ENCODE data around the gene PCYOX1L. TPM values are rescaled to one million over a fixed set of nuclear protein-coding genes. Genes with fewer than 3 reads are reported as not detected.
A peak's percentile ranks its signal among the peaks of the same experiment; 100 is the strongest.

The PCYOX1L gene
- total and polyA plus RNA-seq, 5 donors = 3.7 to 7.0 (median 5.9) TPM

DNA sequence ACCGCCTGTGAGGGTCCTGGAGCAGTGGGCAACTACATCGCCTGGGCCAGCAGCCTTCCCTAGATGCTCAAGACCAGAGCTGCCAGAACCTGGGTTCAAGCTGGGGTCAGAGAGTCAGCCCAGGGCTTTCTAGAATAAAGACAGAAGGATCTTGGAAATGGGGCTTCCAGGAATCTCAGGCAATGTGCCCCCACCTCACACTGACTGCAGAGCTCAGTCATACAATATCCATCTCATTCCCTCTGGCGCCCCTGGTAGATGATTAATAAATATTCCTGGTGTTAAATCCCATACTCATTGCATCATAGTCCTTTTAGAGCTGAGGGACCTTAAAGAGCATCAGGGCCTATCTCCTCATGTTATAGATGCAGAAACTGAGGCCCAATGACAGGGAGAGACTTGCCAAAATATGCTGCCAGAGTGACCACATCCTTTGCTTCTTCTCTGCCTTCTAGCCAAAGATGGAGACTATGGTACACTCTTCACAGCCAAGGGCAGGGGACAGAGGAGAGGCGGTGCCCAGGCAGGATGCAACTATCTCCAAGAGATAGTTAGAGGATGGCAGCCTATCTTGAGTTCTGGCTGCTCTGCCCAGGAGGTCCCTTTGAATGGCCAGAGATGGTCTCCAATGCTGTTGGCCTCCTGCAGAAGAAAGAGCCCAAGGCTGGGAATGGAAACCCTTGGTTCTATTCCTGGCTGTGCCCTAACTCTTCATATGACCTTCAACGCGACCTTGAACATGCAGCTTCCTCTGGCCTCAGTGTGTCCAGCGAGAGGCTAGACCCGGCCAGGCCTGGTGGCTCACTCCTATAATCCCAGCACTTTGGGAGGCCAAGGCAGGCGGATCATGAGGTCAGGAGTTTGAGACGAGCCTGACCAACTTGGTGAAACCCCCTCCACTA is 57.5 kb downstream of the PCYOX1L start:
- peaks cover 19% of the 10 kb centered on the region for H3K4me1 ChIP-seq (ENCODE audit: control insufficient read depth, insufficient read depth, low read length)
- ATAC-seq (no peak), DNase-seq (peak in 2 of 3 donors; percentile 28 to 39)
- H3K9me3 ChIP-seq (ENCODE audit: control insufficient read depth, low read length) = no peaks in the 10 kb centered on the region
- 83% methylated on average over 10 of the region's 10 CpGs for WGBS
- no peaks in the 10 kb centered on the region for H3K27me3 ChIP-seq (ENCODE audit: control insufficient read depth, insufficient read depth)
- H3K27ac ChIP-seq (ENCODE audit: low read length) = peak overlapping the region; percentile 78
- intact Hi-C loops (cut with DNase I) = no loop called here
- H3K4me3 ChIP-seq (ENCODE audit: low read length) = no peak overlapping the region

DNA sequence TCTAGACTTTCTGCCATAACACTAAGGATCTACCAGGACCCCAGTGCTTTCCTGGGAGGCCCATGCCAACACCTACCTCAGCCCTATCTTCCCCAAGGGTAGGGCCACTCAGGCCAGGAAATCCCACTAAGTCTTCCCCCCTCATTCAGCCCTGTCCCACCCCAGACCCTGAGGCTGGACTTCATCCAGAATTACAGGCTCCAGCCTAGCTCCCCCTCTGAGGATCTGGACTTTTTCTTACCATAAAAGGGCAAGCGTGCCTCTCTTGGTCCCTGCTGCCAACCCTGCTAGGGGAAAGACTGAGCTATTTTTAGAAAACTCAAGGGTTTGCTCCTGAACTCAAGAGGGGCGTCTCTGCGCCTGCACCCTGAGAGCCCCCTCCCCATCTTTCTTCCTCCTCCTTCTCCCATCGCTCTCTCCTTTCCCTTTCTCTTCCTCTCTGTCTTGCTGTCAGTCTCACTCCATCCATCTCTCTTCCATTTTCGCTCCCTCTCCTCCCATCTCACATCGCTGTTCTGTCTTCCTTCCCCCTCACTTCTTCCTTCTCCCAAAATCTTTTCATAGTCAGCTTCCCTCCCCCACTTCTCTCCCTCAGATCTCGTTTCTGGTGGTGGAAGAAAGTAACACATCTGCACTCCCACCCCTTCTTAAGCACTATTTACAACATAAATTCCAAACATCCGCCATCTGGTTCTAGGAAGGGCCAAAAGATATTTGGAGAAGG is 59.3 kb downstream of the PCYOX1L start:
- H3K27ac ChIP-seq (ENCODE audit: low read length) = peak overlapping the region; percentile 76
- ATAC-seq (no peak), DNase-seq (peak in 1 of 3 donors; percentile 33)
- no peak overlapping the region for H3K4me3 ChIP-seq (ENCODE audit: low read length)
- H3K9me3 ChIP-seq (ENCODE audit: control insufficient read depth, low read length) = no peaks in the 10 kb centered on the region
- intact Hi-C loops (cut with DNase I) = no loop called here
- peaks cover 21% of the 10 kb centered on the region for H3K4me1 ChIP-seq (ENCODE audit: control insufficient read depth, insufficient read depth, low read length)
- H3K27me3 ChIP-seq (ENCODE audit: control insufficient read depth, insufficient read depth) = no peaks in the 10 kb centered on the region
- 24% methylated on average over 8 of the region's 8 CpGs for WGBS

DNA sequence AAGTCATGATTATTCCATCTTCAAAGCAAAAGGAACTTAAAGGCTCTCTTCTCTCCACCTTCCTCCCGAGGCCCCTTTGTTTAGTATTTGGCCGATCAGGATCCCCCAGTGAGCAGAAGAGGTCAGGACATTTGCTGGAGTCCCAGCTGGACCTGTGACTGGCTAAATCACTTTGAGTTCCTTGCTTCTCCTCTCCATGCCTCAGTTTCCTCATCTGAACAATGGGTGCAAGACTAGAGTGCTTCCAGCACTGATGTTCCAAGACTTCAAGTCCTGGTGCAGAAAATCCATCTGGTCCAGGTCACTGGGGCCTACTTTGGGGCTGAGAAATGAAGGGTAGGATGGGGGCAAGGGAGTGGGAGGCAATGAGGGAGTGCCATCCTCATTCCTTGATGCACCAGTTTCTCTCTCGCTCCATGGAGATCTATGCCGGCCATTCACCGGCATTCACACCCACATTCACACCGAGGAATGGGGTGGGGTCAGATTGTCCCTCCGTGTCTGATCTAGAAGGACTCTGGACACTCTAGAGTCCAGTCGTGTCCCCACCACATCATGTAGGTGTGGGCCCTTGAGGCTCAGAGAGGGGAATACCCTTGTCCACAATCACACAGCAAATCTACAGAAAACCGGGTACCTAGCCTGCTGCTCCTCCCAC is 60.0 kb downstream of the PCYOX1L start:
- no peak for DNase-seq
- Histone ChIP-seq H3K4me3 (ENCODE audit: low read length) (no peak overlapping the region), H3K4me1 (ENCODE audit: control insufficient read depth, insufficient read depth, low read length) (peaks cover 24% of the 10 kb centered on the region)

DNA sequence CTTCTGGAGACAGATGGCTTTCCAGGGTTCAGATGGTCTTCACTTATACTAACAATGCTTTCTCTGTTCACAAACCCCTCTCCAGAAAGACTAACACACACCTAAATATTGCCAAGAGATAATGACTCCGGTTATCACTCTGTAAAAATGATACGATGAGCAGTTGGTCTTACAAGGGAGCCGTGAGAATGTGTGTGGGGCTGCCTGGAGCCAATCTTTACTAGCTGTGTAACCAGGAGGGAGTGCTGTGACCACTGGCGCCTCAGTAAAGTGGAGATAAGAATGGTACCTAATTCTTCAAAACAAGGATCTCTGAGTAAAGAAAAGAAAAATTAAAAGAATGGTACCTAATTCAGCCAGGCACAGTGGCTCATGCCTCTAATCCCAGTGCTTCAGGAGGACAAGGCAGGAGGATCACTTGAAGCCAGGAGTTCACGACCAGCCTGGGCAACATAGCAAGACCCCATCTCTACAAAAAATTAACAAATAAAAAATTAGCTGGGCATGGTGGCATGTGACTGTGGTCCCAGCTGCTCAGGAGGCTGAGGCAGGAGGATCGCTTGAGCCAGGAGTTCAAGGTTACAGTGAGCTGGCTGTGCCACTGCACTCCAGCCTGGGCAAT is 61.2 kb downstream of the PCYOX1L start:
- Histone ChIP-seq H3K4me1 (ENCODE audit: control insufficient read depth, insufficient read depth, low read length) (peaks cover 24% of the 10 kb centered on the region), H3K4me3 (ENCODE audit: low read length) (no peak overlapping the region), H3K9me3 (ENCODE audit: control insufficient read depth, low read length) (no peaks in the 10 kb centered on the region), H3K27ac (ENCODE audit: low read length) (peak overlapping the region; percentile 96), H3K27me3 (ENCODE audit: control insufficient read depth, insufficient read depth) (no peaks in the 10 kb centered on the region)
- intact Hi-C loops (cut with DNase I) = no loop called here
- ATAC-seq (no peak), DNase-seq (peak in 1 of 3 donors; percentile 38)
- 51% methylated on average over 6 of the region's 6 CpGs for WGBS

More for the DNA sequence above, 60.0 kb downstream of the PCYOX1L start:
- Histone ChIP-seq H3K9me3 (ENCODE audit: control insufficient read depth, low read length) (no peaks in the 10 kb centered on the region), H3K27me3 (ENCODE audit: control insufficient read depth, insufficient read depth) (no peaks in the 10 kb centered on the region), H3K27ac (ENCODE audit: low read length) (peak overlapping the region; percentile 37)
- no peak for ATAC-seq
- intact Hi-C loops (cut with DNase I) = no loop called here
- WGBS = 69% methylated on average over 9 of the region's 9 CpGs

Other genes with a start within 250 kb of the PCYOX1L start
- gene ABLIM3, start 216.6 kb upstream of the PCYOX1L start, total RNA-seq = 100 to 1,000 TPM; 140 to 185 (median 161) TPM
- gene ABLIM3, start 216.6 kb upstream of the PCYOX1L start, polyA plus RNA-seq = 81.3 TPM
- gene AFAP1L1, start 86.2 kb upstream of the PCYOX1L start, total RNA-seq = 10 to 100 TPM; 36.9 to 59.7 (median 42.7) TPM
- gene AFAP1L1, start 86.2 kb upstream of the PCYOX1L start, polyA plus RNA-seq = 26.2 TPM
- gene GRPEL2, start 12.5 kb upstream of the PCYOX1L start, total RNA-seq = 10 to 100 TPM in 1 of 4 donors, 1 to 10 TPM in 3; 9.1 to 11.3 (median 9.4) TPM
- gene GRPEL2, start 12.5 kb upstream of the PCYOX1L start, polyA plus RNA-seq = 4.8 TPM
- 1 to 10 TPM in 1 of 4 donors, under 1 TPM in 2, not detected in 1; 0.65 to 2.3 (median 0.94) TPM for gene IL17B, start 21.2 kb downstream of the PCYOX1L start, total RNA-seq
- 1.4 TPM for gene IL17B, start 21.2 kb downstream of the PCYOX1L start, polyA plus RNA-seq
- 100 to 1,000 TPM; 197 to 433 (median 236) TPM for gene CSNK1A1, start 193.4 kb downstream of the PCYOX1L start, total RNA-seq
- 74.5 TPM for gene CSNK1A1, start 193.4 kb downstream of the PCYOX1L start, polyA plus RNA-seq
- gene ARHGEF37, start 223.5 kb downstream of the PCYOX1L start, total RNA-seq = 10 to 100 TPM; 20.6 to 25.7 (median 23.2) TPM
- 10.4 TPM for gene ARHGEF37, start 223.5 kb downstream of the PCYOX1L start, polyA plus RNA-seq

All from right cardiac atrium (tissue), 5 donors.